Activated naive CD4-positive, alpha-beta T cell treated with anti-CD3 and anti-CD28 coated beads, Interleukin-2, amount 50 U/mL, for 24 hours (primary cell): ENCODE results near the gene TM4SF1.

ENCODE experiments used
- H3K27ac Mint-ChIP-seq: one replicate; pipeline ENCODE4 v1.8.0; 2021; ENCODE audit warnings: mild to moderate bottlenecking, mixed read lengths
- H3K27me3 Mint-ChIP-seq: one replicate; pipeline ENCODE4 v1.8.0; 2021; ENCODE audit warnings: mixed read lengths
- H3K36me3 Mint-ChIP-seq: one replicate; pipeline ENCODE4 v1.8.0; 2021; ENCODE audit warnings: mixed read lengths
- H3K4me1 Mint-ChIP-seq: one replicate; pipeline ENCODE4 v1.8.0; 2021; ENCODE audit warnings: mixed read lengths
- H3K4me3 Mint-ChIP-seq: one replicate; pipeline ENCODE4 v1.8.0; 2021; ENCODE audit warnings: mild to moderate bottlenecking, mixed read lengths
- H3K9me3 Mint-ChIP-seq: one replicate; pipeline ENCODE4 v1.8.0; 2021; ENCODE audit warnings: mixed read lengths

TM4SF1 gene

DNA sequence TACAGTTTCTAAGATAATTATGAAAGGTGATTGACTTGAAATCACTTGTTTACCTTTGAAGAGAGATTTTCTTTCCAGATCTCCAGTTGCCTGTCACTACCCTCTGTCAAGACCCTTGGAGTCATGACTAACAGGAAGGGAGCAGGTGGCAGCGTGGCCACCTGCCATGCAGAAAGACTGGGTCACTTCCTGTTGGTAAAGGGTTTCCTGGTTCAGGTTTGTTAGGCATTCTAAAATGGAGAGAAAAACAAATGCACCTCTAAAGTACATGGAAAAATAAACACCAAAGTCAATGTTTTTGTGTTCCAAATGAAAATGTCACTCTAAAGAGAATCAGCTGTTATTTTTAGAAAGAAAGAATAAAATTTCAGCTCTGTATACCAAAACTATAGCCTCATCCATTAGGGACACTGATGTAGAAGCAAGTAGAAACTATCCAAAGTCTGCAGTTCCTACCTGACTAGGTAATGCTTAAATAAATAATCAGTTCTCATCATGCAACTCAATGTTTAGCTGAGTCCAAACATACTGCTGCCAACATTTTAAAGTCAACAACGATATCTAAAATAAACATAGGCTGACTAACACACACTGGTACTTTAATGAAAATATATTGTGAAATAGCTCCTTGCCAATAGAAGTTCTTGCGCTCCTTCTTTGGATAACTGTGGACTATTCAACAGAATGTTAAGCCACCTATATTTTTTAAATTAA lies 23.9 kb upstream of the TM4SF1 start:
- no peaks in the 10 kb centered on the region for H3K9me3 Mint-ChIP-seq
- no peak overlapping the region for H3K4me3 Mint-ChIP-seq
- no peaks in the 10 kb centered on the region for H3K4me1 Mint-ChIP-seq

DNA sequence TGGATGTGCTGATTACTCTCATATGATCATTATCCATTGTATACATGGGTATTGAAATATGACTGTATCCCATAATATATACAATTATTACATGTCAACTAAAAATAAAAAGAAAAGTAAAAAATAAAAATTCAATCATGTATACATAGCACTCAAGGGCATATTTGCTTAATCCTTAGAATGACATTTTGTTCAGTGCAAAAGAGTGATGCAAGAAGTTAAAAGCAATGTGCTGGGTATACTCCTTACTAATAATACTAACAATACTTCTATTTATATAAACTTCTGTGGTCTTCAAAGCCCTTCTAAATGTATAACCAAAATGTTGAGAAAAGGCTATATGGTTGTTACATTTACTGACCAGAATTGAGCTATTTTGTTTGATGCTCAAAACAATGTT lies 23.2 kb upstream of the TM4SF1 start:
- H3K27ac Mint-ChIP-seq = no peak overlapping the region
- no peaks in the 10 kb centered on the region for H3K36me3 Mint-ChIP-seq
- H3K4me1 Mint-ChIP-seq = no peaks in the 10 kb centered on the region
- peaks cover 6% of the 10 kb centered on the region for H3K27me3 Mint-ChIP-seq
- H3K9me3 Mint-ChIP-seq = no peaks in the 10 kb centered on the region
- H3K4me3 Mint-ChIP-seq = no peak overlapping the region

More for the DNA sequence above, 23.9 kb upstream of the TM4SF1 start:
- Mint-ChIP-seq H3K36me3 (no peaks in the 10 kb centered on the region), H3K27ac (no peak overlapping the region), H3K27me3 (peaks cover 6% of the 10 kb centered on the region)

DNA sequence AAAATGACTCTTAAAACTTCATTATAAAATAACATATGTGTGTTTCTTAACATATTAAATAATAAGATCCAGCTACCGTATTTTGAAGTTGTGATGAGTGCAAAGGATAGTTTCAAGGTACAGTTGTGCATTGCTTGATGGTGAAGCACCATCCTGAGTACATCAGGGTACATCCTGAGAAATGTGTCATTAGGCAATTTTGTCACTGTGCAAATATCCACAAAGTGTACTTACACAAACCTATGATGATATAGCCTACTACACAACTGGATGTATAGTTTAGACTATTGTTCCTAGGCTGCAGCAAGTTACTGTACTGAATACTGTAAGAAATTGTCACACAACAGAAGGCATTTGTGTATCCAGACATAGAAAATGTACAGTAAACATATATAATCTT lies 20.8 kb upstream of the TM4SF1 start:
- Mint-ChIP-seq H3K27ac (no peak overlapping the region), H3K4me3 (no peak overlapping the region), H3K9me3 (no peaks in the 10 kb centered on the region), H3K27me3 (peaks cover 2% of the 10 kb centered on the region), H3K36me3 (no peaks in the 10 kb centered on the region), H3K4me1 (no peaks in the 10 kb centered on the region)

DNA sequence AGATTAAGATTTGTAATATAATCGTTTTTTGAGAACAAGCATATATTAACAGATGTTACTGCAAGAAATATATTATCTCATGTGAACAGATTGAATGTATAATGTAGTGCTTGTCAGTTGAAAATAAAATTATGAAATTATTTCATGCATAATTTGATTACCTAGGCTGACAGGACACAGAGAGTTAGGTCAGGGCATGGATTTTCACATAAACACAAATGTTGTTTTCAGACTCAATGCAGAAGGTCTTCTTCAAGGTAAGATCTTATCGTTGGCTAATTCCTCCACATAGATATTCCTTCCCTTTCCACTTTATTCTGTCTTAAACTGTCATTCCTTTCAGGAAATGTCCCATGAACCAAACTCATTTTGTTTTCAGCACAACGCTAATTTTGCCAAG lies 20.1 kb upstream of the TM4SF1 start:
- no peak overlapping the region for H3K4me3 Mint-ChIP-seq
- no peaks in the 10 kb centered on the region for H3K9me3 Mint-ChIP-seq
- H3K36me3 Mint-ChIP-seq = no peaks in the 10 kb centered on the region
- no peaks in the 10 kb centered on the region for H3K4me1 Mint-ChIP-seq
- H3K27ac Mint-ChIP-seq = no peak overlapping the region
- peaks cover 3% of the 10 kb centered on the region for H3K27me3 Mint-ChIP-seq

DNA sequence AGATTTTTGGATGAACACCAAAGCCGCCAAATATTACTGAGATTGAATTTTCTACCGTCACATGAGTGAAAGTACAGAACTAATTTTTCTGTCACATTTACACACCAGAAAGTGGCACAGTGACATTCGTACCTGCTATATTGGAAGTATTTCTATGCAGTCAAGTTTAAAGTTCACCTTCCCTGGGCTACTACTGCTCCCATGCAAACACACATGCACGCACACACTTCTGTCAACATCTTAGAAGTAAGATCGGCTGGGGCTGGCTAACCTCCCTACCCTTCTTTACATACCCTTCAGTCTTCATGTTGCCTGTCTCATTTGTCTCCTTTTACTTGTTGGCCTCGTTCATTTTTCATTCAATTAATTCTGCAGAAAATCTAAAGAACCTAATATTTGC lies 19.0 kb upstream of the TM4SF1 start:
- Mint-ChIP-seq H3K27me3 (peaks cover 3% of the 10 kb centered on the region), H3K9me3 (no peaks in the 10 kb centered on the region), H3K4me3 (no peak overlapping the region), H3K4me1 (no peaks in the 10 kb centered on the region), H3K27ac (no peak overlapping the region), H3K36me3 (no peaks in the 10 kb centered on the region)

DNA sequence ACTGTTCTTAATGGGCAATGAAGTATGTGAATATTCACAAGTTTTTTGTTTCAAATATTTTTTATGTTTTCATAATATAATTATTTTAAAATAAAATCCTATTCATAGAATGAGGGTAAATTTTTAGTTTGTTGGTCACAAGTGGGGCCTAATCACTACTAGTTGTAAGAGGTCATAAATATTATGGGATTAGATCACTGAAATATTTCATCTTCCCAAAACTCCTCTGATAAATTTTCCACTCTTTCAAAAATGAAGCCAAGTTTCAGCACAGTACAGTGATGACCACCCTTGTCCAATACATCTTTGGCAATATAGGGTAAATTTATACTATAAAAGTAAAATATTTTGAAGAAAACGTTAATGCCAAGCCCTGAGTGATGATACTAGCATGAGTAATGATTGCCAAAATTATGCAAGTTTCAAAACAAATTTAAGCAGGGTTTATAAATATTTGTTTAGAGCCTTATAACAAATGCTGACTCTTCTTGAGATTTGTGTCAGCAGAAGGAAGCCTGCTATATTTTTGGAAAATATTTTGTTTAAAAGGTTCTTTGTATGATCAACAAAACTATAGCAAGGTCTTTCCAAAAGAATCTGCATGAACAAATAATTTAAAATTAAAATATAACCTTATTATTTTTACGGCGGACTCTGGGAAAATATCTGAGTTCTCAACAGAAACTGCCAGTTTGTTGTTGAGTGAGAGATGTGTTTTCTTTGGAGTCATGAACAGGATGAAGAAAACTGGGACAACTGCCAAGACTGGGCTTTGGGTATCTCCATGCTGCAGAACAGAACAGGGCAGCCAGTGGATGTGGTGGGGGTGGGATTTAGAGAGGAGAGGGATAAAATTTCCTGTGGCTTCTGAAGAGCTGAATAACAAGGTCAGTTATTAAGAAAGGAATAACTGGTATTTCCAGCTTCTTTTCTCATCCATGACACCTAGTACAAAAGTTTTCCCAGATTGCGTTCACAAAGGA lies 17.9 kb upstream of the TM4SF1 start:
- H3K27me3 Mint-ChIP-seq = peaks cover 3% of the 10 kb centered on the region
- H3K4me3 Mint-ChIP-seq = no peak overlapping the region
- H3K4me1 Mint-ChIP-seq = no peaks in the 10 kb centered on the region
- H3K36me3 Mint-ChIP-seq = no peaks in the 10 kb centered on the region
- no peaks in the 10 kb centered on the region for H3K9me3 Mint-ChIP-seq
- H3K27ac Mint-ChIP-seq = no peak overlapping the region

DNA sequence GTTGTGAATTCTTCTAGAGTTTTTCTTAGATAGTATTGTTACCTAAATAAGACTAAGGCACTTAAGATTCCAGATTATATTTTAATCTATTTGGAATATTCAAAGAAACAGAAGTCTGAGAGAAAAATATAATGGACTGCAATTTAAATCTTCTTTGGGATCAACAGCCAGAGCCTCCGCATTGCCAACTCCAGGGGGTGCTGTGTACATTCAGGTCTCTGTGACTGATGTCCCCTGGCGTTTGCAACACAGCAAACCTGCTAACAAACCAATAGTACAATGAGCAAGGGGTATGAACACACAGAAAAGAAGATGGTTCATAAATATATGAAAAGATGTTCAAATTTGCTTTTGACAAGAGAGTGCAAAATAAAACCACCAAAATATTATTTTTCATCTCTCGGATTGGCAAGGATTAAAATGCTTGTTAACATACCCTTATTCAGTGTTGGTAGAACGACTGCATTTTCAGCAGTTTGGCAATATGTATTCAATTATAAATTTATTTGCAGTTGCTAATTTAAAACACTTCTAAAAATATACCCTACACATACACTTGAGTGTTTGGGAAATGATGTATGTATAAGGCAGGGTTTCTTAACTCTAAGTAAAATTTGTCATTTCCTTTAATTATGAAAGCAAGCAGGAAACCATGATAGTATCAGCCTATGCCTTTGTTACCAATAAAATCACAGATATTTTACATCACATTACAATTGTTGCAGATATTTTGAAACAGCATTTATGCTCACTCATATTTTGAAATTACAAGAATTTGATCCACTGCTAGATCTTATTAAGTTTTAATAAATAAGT lies 16.1 kb upstream of the TM4SF1 start:
- no peaks in the 10 kb centered on the region for H3K4me1 Mint-ChIP-seq

DNA sequence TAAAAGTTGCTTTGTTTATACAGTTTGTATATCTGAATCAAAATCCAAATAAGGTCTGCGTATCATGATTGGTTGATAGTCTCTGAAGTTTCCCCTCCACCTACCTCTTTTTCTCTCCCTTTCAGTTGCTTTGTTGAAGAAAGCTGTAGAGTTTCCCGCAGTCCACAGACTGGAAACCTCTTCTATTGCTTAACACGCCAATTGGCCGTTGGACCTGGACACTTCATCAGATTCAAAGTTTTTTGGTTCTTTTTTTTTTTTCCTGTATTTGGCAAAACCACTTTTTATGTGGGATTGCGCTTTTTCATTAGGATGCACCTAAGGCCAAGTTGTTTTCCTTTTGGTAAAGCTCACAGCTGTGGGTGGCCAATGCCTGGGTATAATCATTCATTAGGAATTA lies 14.5 kb upstream of the TM4SF1 start:
- Mint-ChIP-seq H3K27ac (no peak overlapping the region), H3K27me3 (peaks cover 6% of the 10 kb centered on the region), H3K9me3 (no peaks in the 10 kb centered on the region), H3K4me1 (no peaks in the 10 kb centered on the region), H3K4me3 (no peak overlapping the region), H3K36me3 (no peaks in the 10 kb centered on the region)

More for the DNA sequence above, 16.1 kb upstream of the TM4SF1 start:
- Mint-ChIP-seq H3K9me3 (no peaks in the 10 kb centered on the region), H3K27me3 (peaks cover 3% of the 10 kb centered on the region), H3K36me3 (no peaks in the 10 kb centered on the region), H3K4me3 (no peak overlapping the region), H3K27ac (no peak overlapping the region)

DNA sequence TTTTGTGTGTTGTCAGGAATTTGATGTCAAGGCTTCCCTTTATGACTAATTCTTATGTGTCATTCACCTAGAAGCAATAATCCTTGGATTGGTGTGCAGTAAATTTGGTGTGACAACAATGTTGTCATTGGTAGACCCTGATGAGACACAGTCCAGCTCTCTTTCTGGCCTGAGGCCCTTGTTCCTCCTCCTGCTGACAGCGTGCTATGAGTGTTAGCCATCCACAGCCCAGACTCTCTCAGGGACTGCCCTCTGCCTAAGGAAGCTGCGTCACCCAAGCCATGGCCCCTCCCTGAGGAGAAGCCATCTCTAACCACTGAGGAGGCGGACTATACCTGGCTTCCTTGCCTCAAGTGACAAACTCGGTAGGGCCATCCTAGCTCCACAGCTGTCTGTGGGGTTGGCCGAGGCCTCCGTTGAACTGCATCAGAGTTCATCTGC lies 13.3 kb upstream of the TM4SF1 start:
- no peaks in the 10 kb centered on the region for H3K36me3 Mint-ChIP-seq
- peaks cover 8% of the 10 kb centered on the region for H3K27me3 Mint-ChIP-seq
- H3K4me1 Mint-ChIP-seq = no peaks in the 10 kb centered on the region
- no peak overlapping the region for H3K27ac Mint-ChIP-seq
- no peak overlapping the region for H3K4me3 Mint-ChIP-seq
- H3K9me3 Mint-ChIP-seq = no peaks in the 10 kb centered on the region

DNA sequence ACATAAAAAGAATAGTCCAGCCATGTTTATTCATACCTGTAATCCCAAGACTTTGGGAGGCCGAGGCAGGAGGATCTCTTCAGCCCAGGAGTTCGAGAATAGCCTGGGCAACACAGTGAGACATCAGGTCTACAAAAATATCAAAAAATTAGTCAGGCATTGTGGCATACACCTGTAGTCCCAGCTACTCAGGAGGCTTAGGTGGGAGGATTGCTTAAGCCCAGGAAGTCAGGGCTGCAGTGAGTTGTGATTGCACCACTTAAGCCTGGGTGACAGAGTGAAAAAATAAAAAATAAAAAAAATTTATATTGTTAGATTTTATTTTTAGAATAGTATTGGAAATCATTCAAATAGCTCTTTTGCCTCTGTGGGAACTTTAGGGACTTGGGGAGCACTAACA lies 12.8 kb upstream of the TM4SF1 start:
- H3K4me3 Mint-ChIP-seq = no peak overlapping the region
- H3K9me3 Mint-ChIP-seq = no peaks in the 10 kb centered on the region
- no peaks in the 10 kb centered on the region for H3K4me1 Mint-ChIP-seq
- no peak overlapping the region for H3K27ac Mint-ChIP-seq
- H3K27me3 Mint-ChIP-seq = peaks cover 8% of the 10 kb centered on the region
- no peaks in the 10 kb centered on the region for H3K36me3 Mint-ChIP-seq

DNA sequence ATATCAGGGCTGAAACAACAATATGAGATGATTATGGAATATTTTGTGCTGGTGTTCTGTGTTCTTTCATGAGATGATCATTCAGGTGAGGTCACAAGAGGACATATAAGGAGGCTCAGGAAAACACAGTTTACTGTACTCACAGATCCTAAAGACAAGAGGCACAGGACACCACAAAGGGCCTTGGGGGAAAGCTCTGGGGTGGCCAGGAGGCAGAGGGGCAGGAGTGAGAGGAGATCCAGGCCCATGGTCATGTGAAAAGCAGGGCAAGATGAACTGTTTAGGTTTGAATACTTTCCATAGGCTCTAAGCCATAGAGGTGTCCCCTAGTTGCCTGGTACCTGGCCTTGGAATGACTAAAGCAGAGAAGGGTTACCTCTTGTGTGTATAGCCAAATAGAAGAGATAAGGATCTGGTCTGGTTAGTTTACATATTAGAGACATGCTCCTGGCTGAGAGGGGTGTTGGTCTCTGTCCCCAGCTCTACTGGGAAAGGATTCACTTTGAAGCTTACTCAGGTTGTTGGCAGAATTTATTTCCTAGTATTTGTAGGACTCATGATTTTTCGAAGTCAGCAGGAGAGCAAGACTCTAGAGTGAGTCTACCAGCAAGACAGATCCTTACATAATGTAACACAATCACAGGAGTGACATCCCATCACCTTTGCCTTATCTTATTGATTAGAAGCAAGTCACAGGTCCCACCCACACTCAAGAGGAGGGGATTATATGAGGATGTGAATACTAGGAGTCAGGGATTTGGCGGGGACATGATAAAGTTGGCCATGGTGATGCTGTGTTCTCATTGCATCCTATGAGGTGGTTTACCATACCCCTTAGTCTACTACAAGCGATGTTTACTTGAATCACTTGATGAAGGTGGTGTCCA lies 11.3 kb upstream of the TM4SF1 start:
- H3K4me3 Mint-ChIP-seq = no peak overlapping the region
- no peaks in the 10 kb centered on the region for H3K9me3 Mint-ChIP-seq
- no peaks in the 10 kb centered on the region for H3K36me3 Mint-ChIP-seq
- H3K27me3 Mint-ChIP-seq = peaks cover 10% of the 10 kb centered on the region
- H3K4me1 Mint-ChIP-seq = no peaks in the 10 kb centered on the region
- H3K27ac Mint-ChIP-seq = no peak overlapping the region

DNA sequence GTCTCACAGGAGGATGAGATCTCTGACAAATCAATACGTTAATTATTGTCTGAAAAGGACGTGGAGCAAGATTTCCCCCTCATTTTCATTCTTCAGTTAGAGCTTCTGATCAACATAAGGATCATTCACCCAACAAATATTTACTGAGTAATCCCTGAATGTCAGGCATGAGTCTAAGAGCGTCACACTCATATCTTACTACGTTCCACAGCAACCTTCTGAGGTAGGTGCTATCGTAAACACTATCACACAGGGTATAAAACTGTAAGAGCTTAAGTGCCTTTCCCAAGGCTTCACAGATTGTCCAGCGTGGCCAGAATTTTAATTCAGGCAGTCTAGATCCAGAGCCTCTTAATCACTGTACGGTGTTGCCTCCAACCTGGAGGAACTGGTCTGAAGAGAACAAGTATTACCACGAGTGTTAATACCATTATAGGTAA lies 10.6 kb upstream of the TM4SF1 start:
- Mint-ChIP-seq H3K4me3 (no peak overlapping the region), H3K36me3 (no peaks in the 10 kb centered on the region), H3K27ac (no peak overlapping the region), H3K9me3 (no peaks in the 10 kb centered on the region), H3K27me3 (peaks cover 10% of the 10 kb centered on the region), H3K4me1 (no peaks in the 10 kb centered on the region)

DNA sequence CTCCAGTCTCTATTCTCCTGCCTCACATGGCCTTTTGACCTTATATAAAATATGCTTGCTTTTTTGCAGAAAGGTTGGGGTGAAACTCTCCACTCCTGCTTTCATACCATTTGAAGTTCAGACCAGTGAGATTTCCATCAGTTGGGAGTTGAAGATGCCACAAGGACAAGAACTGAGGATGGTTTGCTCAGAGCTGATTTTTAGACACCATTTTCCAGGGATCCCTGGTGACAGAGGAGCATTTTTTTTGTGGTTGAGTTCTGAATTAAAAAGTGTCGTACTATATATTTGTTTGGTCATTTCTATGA lies 8.8 kb upstream of the TM4SF1 start:
- Mint-ChIP-seq H3K4me1 (no peaks in the 10 kb centered on the region), H3K4me3 (no peak overlapping the region), H3K36me3 (peaks cover 1% of the 10 kb centered on the region), H3K9me3 (no peaks in the 10 kb centered on the region), H3K27ac (no peak overlapping the region), H3K27me3 (peaks cover 7% of the 10 kb centered on the region)

DNA sequence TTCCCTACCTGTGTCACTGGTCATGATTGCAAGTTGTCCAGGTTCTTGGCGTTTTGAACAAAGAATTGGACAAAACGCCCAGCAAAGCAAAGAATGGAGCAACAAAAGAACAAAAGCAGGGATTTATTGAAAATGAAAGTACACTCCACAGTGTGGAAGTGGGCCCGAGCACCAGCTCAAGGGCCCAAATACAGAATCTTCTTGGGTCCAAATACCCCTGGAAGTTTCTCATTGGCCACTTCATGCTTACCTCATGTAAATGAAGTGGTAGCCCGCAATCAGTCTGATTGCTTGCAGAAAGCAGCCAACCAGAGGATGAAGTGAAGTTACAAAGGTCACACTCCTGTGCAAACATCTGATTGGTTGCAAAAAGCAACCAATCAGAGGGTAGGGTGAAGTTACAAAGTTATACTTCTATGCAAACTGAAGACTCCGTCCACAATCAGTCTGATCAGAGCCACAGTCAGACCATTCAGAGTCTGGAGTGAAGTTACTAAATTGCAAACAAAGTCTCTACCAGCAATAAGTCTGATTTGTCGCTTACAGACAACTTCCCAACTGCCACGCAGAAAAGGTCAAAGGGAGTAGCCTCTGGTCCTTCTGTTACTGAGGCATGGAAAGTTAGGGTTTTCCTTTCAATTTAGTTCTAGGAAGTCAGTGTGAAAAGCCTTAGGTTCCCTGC lies 8.3 kb upstream of the TM4SF1 start:
- Mint-ChIP-seq H3K27me3 (peaks cover 7% of the 10 kb centered on the region), H3K27ac (no peak overlapping the region), H3K9me3 (no peaks in the 10 kb centered on the region), H3K36me3 (peaks cover 2% of the 10 kb centered on the region), H3K4me1 (no peaks in the 10 kb centered on the region), H3K4me3 (no peak overlapping the region)
